DOHH2 (cell line): ENCODE data around the gene ZSCAN25.
"Not testable (repeated sequence)": the region's sequence is repeated elsewhere in the genome, so short reads cannot be mapped to it uniquely, and the experiment has no call there.

Experiments
- EZH2phosphoT487 ChIP-seq: fragments of 200-600 bp; sonication (generic); IDR thresholded peaks from 2 replicates; pipeline ENCODE4 v1.6.1; 2017; ENCODE audit warnings: borderline replicate concordance, mild to moderate bottlenecking, antibody characterized with exemption, low read length, moderate library complexity, mixed read lengths
- TF ChIP-seq, protein P1 (sequence below): fragments of 200-600 bp; sonication (generic); IDR thresholded peaks from one replicate; pipeline ENCODE4 v1.5.1; 2014; ENCODE audit warnings: antibody characterized with exemption, mild to moderate bottlenecking, low read depth, low read length; ENCODE audit not compliant: poor library complexity, severe bottlenecking

DNA sequence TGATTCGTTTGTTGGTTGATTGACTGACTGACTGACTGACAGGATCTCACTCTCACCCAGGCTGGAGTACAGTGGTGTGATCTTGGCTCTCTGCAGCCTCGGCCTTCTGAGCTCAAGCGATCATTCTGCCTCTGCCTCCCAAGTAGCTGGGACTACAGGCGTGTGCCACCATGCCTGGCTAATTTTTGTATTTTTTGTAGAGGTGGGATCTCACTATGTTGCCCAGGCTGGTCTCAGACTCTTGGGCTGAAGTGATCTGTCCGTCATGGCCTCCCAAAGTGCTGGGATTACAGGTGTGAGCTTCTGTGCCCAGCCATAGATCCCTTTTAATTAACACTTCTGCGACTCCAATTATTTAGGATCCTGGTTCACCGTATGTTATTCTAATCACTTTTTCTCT lies 48.0 kb upstream of the ZSCAN25 start:
- TF ChIP-seq, protein P1, sequence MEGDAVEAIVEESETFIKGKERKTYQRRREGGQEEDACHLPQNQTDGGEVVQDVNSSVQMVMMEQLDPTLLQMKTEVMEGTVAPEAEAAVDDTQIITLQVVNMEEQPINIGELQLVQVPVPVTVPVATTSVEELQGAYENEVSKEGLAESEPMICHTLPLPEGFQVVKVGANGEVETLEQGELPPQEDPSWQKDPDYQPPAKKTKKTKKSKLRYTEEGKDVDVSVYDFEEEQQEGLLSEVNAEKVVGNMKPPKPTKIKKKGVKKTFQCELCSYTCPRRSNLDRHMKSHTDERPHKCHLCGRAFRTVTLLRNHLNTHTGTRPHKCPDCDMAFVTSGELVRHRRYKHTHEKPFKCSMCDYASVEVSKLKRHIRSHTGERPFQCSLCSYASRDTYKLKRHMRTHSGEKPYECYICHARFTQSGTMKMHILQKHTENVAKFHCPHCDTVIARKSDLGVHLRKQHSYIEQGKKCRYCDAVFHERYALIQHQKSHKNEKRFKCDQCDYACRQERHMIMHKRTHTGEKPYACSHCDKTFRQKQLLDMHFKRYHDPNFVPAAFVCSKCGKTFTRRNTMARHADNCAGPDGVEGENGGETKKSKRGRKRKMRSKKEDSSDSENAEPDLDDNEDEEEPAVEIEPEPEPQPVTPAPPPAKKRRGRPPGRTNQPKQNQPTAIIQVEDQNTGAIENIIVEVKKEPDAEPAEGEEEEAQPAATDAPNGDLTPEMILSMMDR, result not testable (repeated sequence)
- not testable (repeated sequence) for TF ChIP-seq EZH2phosphoT487
